Naive thymus-derived CD8-positive, alpha-beta T cell (primary cell): ENCODE measurements around the gene SHANK1. TPM values are rescaled to one million over a fixed set of nuclear protein-coding genes. Genes with fewer than 3 reads are reported as not detected.
"Not testable (repeated sequence)": the region's sequence is repeated elsewhere in the genome, so short reads cannot be mapped to it uniquely, and the experiment has no call there.

Source experiments
- ATAC-seq, 2 donors: fragments of 150-1000 bp; cut with Tn5 transposase in 1 of 2; sonication (Bioruptor Pico), chemical (Tn5 transposase) in 1 of 2; 1 replicate in 1 of 2; 2 replicates in 1 of 2; pipeline ENCODE4 v1.10.0; 2021; ENCODE audit warnings: mild to moderate bottlenecking in 2 of 2, moderate library complexity in 2 of 2
- POLR2A ChIA-PET: fragments of 350-600 bp; sonication (Branson Sonifier 250); formaldehyde crosslinking; loops from one replicate; lab custom pipeline; 2021; ENCODE audit warnings: antibody characterized with exemption; lab: Charles Lee
- DNase-seq, 10 donors: peaks; one replicate each; pipeline versions ENCODE4 v3.0.0 to v3.0.0-alpha.2; 2020 to 2022
- H3K27ac Mint-ChIP-seq, 10 donors: one replicate each; pipeline ENCODE4 v1.8.0; 2020 to 2022; ENCODE audit warnings: mild to moderate bottlenecking in 10 of 10, mixed read lengths in 10 of 10, moderate library complexity in 4 of 10, inconsistent platforms in 1 of 10
- H3K27me3 Mint-ChIP-seq, 5 donors: one replicate each; pipeline ENCODE4 v1.8.0; 2021 to 2022; ENCODE audit warnings: mixed read lengths in 5 of 5
- H3K36me3 Mint-ChIP-seq, 3 donors: one replicate each; pipeline ENCODE4 v1.8.0; 2020 to 2022; ENCODE audit warnings: mixed read lengths in 3 of 3, mild to moderate bottlenecking in 2 of 3, inconsistent platforms in 1 of 3
- H3K4me1 Mint-ChIP-seq, 4 donors: one replicate each; pipeline ENCODE4 v1.8.0; 2021 to 2022; ENCODE audit warnings: mixed read lengths in 4 of 4
- H3K4me3 Mint-ChIP-seq, 10 donors: one replicate each; pipeline ENCODE4 v1.8.0; 2020 to 2022; ENCODE audit warnings: mild to moderate bottlenecking in 10 of 10, mixed read lengths in 10 of 10, moderate library complexity in 6 of 10, inconsistent platforms in 1 of 10
- H3K9me3 Mint-ChIP-seq, 9 donors: one replicate each; pipeline ENCODE4 v1.8.0; 2020 to 2022; ENCODE audit warnings: mixed read lengths in 9 of 9, mild to moderate bottlenecking in 3 of 9, inconsistent platforms in 1 of 9, moderate library complexity in 1 of 9
- polyA plus RNA-seq, 3 donors: library from polyadenylated mRNA; unstranded; fragments of 300-500 nt; fragmentation: Illumina TruSeq; gene quantifications; one replicate each; pipeline ENCODE4 v1.2.3, GENCODE V29; 2021
- total RNA-seq, 8 experiments: library from RNA in 2 of 8; stranded (reverse) in 2 of 8; gene quantifications; one replicate each; pipeline ENCODE4 v1.2.3 and lab custom pipeline; 2021 to 2026

Gene SHANK1
- total and polyA plus RNA-seq, 5 experiments from 2014 or later: 0.26 to 0.96 (median 0.37) TPM; not detected in 1

DNA sequence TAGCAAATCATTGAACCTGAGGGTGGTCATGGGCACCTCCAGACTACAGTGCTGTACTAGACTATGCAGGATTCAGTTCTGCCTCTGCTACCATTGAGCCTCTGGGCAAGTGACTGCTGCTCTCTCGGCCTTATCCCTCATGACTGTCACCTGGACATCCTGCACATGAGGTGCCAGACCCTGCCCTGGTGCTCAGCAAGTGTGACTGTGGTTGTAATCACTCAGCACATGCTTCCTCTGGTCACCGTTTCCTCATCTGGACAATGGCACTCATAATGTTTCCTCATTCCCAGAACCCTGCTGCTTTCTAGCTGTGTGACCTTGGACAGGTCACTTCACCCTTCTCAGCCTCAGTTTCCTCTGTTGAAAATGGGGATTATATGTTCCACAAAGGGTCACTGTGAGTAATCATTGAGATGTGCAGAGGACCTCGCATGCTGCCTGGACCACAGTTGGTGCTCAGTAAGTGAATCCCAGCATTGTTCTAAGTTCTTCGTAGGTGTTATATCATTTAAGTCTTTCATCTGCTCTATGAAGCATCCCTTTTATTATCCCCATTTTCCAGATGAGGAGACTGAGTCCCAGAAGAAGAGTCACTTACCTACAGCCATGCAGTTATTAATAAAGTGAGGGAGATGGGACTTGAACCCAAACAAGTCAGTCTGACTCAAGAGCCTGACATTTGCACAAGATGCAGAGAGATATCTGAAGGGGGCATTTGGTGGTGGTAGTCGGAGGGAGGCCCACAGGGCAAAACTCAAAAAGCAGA lies 83.1 kb downstream of the SHANK1 start:
- ATAC-seq (no peak), DNase-seq (no peak)
- H3K9me3 Mint-ChIP-seq: peaks cover 0 to 45% (median 14%) of the 10 kb centered on the region in 9 donors
- peaks cover 8 to 12% (median 11%) of the 10 kb centered on the region in 4 donors for H3K4me1 Mint-ChIP-seq
- H3K36me3 Mint-ChIP-seq: peaks cover 0 to 18% (median 11%) of the 10 kb centered on the region in 3 donors
- POLR2A ChIA-PET: no interaction called here
- no peak overlapping the region for H3K4me3 Mint-ChIP-seq
- peaks cover 16 to 36% (median 27%) of the 10 kb centered on the region in 5 donors for H3K27me3 Mint-ChIP-seq
- H3K27ac Mint-ChIP-seq: peak overlapping the region in 1 of 10 donors; percentile 31

DNA sequence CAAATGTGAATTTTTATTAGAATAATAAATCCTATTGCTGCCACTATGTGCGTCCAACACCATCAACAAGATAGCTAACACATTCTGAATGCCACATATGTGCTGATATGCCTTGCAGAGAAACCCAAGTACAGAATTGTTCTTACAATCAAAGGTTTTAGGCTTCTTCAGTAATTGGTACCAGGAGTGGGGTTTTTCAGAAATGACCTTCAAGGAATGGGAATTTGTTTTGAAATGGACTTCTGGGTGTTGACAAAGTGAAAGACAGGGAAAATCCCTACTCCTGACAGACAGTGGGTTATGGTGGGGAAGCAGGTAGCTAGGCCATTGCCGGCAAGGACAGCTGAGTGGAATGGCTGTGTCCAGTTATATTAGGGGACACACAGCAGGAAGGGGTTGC lies 85.6 kb downstream of the SHANK1 start:
- H3K27ac Mint-ChIP-seq: no peak overlapping the region
- H3K4me3 Mint-ChIP-seq: no peak overlapping the region
- H3K27me3 Mint-ChIP-seq: peaks cover 16 to 48% (median 30%) of the 10 kb centered on the region in 5 donors
- no peak for ATAC-seq
- no peak for DNase-seq
- H3K36me3 Mint-ChIP-seq: peaks cover 0 to 18% (median 11%) of the 10 kb centered on the region in 3 donors
- H3K4me1 Mint-ChIP-seq: peaks cover 6 to 12% (median 8%) of the 10 kb centered on the region in 4 donors
- H3K9me3 Mint-ChIP-seq: peaks cover 0 to 46% (median 14%) of the 10 kb centered on the region in 9 donors
- POLR2A ChIA-PET: no interaction called here

DNA sequence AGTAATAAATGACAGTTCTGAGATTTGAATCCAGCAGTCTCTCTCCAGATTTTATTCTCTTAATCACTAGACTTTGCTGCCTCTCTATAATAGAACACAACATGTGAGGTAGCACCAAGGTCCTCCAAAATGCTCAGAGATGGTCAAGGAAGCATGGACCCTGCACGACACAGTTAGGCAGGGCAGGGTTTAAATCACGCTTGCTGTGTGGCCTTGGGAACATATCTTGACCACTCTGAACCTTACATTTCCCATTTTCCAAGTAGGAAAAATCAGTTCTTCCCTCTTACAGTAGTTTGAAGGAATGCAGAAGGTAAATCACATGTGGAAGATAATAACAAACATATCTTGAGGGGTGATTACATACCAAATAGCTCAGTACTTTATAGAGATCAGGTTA lies 86.2 kb downstream of the SHANK1 start:
- no peak overlapping the region for H3K4me3 Mint-ChIP-seq
- peaks cover under 1 to 7% (median 2%) of the 10 kb centered on the region in 4 donors for H3K4me1 Mint-ChIP-seq
- H3K9me3 Mint-ChIP-seq: peaks cover 0 to 46% (median 14%) of the 10 kb centered on the region in 9 donors
- H3K27ac Mint-ChIP-seq: no peak overlapping the region
- DNase-seq (no peak), ATAC-seq (no peak)
- POLR2A ChIA-PET: no interaction called here
- H3K27me3 Mint-ChIP-seq: peaks cover 12 to 47% (median 25%) of the 10 kb centered on the region in 5 donors
- H3K36me3 Mint-ChIP-seq: peaks cover 0 to 18% (median 11%) of the 10 kb centered on the region in 3 donors

DNA sequence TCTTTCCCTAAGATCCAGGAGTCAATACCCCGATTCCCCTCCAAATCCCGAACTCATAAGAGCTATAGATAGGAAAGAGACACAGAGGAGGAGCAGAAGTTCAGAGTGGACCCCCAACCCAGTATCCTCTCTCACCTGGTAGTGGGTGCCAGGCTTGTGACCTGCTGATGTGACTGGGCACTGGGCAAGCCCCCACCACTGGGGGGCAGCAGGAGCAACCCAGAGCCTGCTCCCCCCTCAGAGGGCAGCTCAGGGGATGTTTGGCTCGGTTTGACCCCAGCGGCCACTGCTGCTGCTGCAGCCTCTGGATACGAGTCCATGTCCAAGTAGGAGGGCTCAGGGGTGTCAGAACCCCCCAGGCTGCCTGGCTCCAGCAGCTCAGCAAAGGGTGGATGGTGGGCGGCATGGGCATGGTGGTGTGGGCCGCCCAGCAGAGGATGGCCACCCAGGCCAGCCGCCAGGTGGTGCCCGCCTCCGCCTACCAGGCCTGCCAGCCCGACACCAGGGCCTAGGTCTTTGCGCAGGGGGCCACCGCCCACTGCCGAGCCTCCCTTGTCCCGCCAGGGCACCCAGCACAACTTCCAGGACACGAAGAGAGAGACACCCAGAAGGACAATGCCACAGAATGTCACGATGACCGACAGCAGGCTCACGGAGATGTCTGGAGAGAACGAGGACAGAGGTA lies 87.3 kb downstream of the SHANK1 start:
- POLR2A ChIA-PET: no interaction called here
- Mint-ChIP-seq H3K27ac (no peak overlapping the region), H3K9me3 (peaks cover 0 to 43% (median 14%) of the 10 kb centered on the region in 9 donors), H3K27me3 (peaks cover 5 to 47% (median 16%) of the 10 kb centered on the region in 5 donors), H3K36me3 (peaks cover 0 to 18% (median 11%) of the 10 kb centered on the region in 3 donors), H3K4me3 (no peak overlapping the region), H3K4me1 (no peaks in the 10 kb centered on the region)
- ATAC-seq: no peak
- DNase-seq: no peak

DNA sequence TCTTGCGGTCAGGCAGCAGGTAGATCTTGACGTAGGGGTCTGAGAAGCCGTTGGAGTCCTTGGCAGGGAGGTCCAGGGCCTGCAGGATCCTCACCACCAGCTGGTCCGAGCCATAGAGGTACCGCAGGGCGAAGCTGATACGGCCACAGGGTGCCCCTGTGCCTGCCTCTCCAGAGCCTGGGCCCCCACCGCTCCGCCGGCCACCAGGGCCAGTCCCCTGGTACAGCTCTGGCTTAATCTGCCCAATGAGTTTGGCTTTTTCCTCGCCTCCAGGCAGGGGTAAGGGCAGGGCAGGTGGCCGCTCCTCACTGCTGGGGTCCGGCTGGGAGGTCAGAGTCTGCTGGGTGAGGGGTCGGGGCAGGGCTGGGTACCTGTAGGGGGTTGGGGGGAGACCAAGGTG lies 89.8 kb downstream of the SHANK1 start:
- Mint-ChIP-seq H3K4me1 (no peaks in the 10 kb centered on the region), H3K4me3 (no peak overlapping the region), H3K9me3 (peaks cover 0 to 28% (median 10%) of the 10 kb centered on the region in 9 donors), H3K27ac (peak overlapping the region in 1 of 10 donors; percentile 67), H3K27me3 (peaks cover 0 to 44% (median 15%) of the 10 kb centered on the region in 5 donors), H3K36me3 (peaks cover 0 to 13% (median 7%) of the 10 kb centered on the region in 3 donors)
- ATAC-seq (no peak), DNase-seq (no peak)
- POLR2A ChIA-PET: no interaction called here

DNA sequence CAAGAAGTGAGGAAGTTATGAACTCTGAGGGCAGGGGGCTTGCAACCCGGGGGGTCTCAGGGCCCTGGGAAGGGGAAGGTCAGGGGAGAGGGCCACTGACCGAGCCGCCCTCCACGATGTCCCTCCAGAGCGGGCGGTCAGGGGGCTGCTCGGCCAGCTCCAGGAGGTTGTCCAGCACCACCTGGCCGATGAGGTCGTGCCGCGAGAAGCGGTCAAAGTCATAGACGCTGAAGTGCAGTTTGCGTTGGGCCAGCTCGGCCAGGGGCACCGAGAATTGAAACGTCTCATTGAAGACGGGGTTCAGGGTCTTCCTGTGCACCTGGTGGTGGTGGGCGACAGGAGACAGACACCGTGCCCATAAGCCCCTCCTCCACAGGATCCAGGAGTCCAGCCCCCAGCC lies 90.4 kb downstream of the SHANK1 start:
- Mint-ChIP-seq H3K27me3 (peaks cover 0 to 44% (median 15%) of the 10 kb centered on the region in 5 donors), H3K36me3 (peaks cover 0 to 11% (median 4%) of the 10 kb centered on the region in 3 donors), H3K27ac (no peak overlapping the region), H3K4me3 (no peak overlapping the region), H3K9me3 (peaks cover 0 to 22% (median 10%) of the 10 kb centered on the region in 9 donors), H3K4me1 (no peaks in the 10 kb centered on the region)
- POLR2A ChIA-PET: no interaction called here
- ATAC-seq (no peak), DNase-seq (no peak)

DNA sequence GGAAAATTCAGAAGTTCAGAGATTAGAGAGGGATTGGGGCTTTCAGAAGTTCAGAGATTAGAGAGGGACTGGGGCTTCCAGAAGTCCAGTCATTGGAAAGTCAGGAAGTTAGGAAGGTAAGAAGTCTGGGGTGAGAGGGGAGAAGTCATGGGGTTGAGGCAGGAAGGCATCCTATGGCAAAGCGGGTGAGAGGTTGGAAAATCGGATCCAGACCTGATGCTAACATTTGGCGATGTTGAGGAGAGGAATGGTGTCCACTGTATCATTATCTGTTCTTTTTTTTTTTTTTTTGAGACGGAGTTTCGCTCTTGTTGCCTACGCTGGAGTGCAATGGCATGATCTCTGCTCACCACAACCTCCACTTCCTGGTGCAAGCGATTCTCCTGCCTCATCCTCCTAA lies 91.1 kb downstream of the SHANK1 start:
- Mint-ChIP-seq H3K27ac (peak overlapping the region in 1 of 10 donors; percentile 9), H3K4me1 (no peaks in the 10 kb centered on the region), H3K9me3 (peaks cover 0 to 18% (median 5%) of the 10 kb centered on the region in 9 donors), H3K27me3 (peaks cover 0 to 44% (median 15%) of the 10 kb centered on the region in 5 donors), H3K36me3 (peaks cover 0 to 5% (median 2%) of the 10 kb centered on the region in 3 donors), H3K4me3 (no peak overlapping the region)
- ATAC-seq (no peak), DNase-seq (no peak)
- POLR2A ChIA-PET: no interaction called here

DNA sequence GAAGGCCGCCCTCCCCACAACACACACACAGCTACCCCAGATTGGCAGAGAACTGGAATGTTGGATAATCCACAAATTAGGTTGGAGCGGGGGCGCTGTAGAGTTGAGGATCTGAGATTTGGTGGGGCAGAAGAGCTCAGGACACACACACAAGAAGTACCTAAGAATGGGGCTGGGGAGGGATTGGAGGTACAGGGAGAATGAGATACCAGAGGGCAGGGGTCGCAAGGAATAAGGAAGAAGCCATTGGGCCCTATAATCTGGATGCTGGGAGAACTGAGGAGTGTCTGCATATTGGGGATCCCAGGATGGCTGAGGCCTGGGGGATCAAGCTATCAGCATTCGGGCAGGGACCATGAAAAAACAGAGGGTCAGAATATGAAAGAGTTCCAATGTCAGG lies 91.5 kb downstream of the SHANK1 start:
- ATAC-seq (no peak), DNase-seq (no peak)
- POLR2A ChIA-PET: interaction anchor here (0.5 to 0.6 kb wide), 2 partner anchors 11 to 20 kb away, joined by 3 to 6 read pairs; no protein-coding TSS in a partner anchor
- Mint-ChIP-seq H3K4me3 (no peak overlapping the region), H3K4me1 (no peaks in the 10 kb centered on the region), H3K36me3 (peaks cover 0 to 2% (median under 1%) of the 10 kb centered on the region in 3 donors), H3K27me3 (peaks cover 0 to 44% (median 15%) of the 10 kb centered on the region in 5 donors), H3K9me3 (peaks cover 0 to 14% (median under 1%) of the 10 kb centered on the region in 9 donors), H3K27ac (peak overlapping the region in 1 of 10 donors; percentile 55)

DNA sequence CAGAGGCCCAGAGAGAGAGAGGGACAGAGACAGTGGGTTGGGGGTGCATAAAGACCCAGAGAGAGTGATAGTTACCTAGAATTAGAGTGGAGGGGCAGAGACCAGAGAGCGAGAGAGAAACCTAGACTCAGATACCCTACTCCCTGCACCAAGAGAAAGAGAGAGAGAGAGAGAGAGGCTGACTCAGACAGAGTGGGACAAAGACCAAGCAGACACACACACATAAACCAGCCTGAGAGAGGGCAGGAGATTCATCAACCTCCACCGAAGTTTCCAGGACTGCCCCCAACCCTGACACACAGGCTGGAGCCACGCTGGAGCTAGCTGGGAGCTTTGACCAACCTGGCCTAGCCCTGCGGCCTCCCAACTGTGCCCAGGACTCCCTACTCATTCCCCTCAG lies 92.8 kb downstream of the SHANK1 start:
- Mint-ChIP-seq H3K27me3 (peaks cover 0 to 40% (median 10%) of the 10 kb centered on the region in 5 donors), H3K9me3 (peaks cover 0 to 5% (median 0%) of the 10 kb centered on the region in 9 donors), H3K4me1 (no peaks in the 10 kb centered on the region), H3K36me3 (peaks cover 0 to 2% (median 0%) of the 10 kb centered on the region in 3 donors), H3K4me3 (no peak overlapping the region), H3K27ac (peak overlapping the region in 1 of 10 donors; percentile 52)
- POLR2A ChIA-PET: no interaction called here
- DNase-seq (no peak), ATAC-seq (no peak)

DNA sequence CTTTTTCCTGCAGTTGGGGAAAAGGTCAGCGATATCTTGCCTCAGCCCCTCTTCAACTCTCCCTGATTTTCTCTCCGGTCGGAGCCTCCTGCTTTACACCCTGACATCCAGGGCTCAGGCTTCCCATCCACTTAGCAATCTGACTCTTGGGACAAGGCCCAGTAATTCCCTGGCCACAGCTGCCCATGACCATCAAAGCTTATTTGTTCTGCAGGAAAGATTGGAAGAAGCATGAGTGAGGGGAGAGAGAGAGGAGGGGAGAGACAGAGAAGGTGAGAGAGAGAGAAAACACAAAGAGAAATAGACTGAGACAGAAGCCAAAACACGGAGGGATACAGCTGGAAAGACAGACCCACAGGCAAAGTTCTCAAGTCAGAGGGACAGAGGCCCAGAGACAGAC lies 93.6 kb downstream of the SHANK1 start:
- Mint-ChIP-seq H3K36me3 (peaks cover 0 to 2% (median 0%) of the 10 kb centered on the region in 3 donors), H3K9me3 (peaks cover 0 to 5% (median 0%) of the 10 kb centered on the region in 9 donors), H3K4me1 (no peaks in the 10 kb centered on the region), H3K4me3 (no peak overlapping the region), H3K27ac (peak overlapping the region in 1 of 10 donors; percentile 56), H3K27me3 (peaks cover 0 to 32% (median 10%) of the 10 kb centered on the region in 5 donors)
- DNase-seq (no peak), ATAC-seq (no peak)
- POLR2A ChIA-PET: no interaction called here

DNA sequence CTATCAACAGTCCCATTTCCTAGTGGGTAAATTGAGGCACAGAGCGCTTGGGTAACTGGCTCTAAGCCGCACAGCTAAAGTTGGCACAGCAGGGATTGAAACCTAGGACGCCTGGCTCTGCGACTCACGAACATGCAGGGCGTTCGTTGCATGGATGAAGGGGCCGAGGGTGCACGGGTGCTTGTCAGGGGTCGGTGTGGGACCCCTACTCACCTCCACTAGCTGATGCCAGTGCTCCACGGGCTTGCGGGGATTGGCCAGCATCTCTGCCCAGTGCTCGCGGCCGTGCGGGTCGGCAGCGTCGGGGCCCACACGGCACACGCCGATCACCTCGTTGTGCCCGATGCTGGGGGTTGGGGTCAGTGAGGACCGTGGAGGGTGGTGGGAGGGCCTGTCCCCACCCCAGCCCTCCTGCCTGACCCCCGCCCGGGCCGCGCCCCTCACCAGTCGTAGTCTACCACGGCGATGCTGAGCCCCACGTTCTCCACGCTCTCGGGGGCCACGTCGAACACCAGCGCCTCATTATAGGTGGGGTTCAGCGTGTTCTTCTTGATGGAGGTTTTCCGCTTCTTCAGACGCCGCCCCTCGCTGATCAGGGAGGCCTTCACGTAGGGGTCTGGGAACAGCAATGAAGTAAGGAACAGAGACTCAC lies 94.5 kb downstream of the SHANK1 start:
- H3K36me3 Mint-ChIP-seq: peaks cover 0 to 2% (median 0%) of the 10 kb centered on the region in 3 donors
- POLR2A ChIA-PET: no interaction called here
- no peak overlapping the region for H3K27ac Mint-ChIP-seq
- ATAC-seq: no peak
- peaks cover 0 to 23% (median 6%) of the 10 kb centered on the region in 5 donors for H3K27me3 Mint-ChIP-seq
- H3K9me3 Mint-ChIP-seq: peaks cover 0 to 3% (median 0%) of the 10 kb centered on the region in 9 donors
- no peaks in the 10 kb centered on the region for H3K4me1 Mint-ChIP-seq
- H3K4me3 Mint-ChIP-seq: no peak overlapping the region
- DNase-seq: no peak

DNA sequence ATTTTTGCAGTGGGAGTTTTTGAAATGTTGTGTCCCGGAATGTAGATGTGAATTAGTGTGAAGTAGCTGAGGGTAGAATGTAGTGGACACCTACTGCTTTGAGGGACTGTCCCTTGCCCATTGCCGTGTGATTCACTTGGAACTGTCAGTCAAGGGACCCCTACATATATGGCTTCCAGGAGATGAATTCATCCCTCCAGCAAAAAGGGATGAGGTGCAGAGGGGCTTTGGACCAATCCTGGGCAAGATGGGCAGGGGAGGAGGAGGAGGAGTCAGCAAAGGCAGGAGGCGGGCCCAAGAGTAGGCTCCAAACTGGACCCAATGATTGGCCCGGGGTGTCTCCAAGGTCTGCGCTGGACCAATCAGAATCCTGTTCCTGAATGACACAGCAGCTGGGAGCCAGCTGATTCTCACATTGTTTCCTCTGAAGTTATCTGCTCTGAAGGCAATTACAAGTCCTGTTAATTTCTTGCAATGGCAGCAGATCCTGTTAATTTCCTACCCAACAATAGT lies 99.2 kb downstream of the SHANK1 start:
- ATAC-seq, H3K27ac Mint-ChIP-seq, H3K4me3 Mint-ChIP-seq, DNase-seq, H3K4me1 Mint-ChIP-seq, H3K27me3 Mint-ChIP-seq, H3K36me3 Mint-ChIP-seq, POLR2A ChIA-PET, H3K9me3 Mint-ChIP-seq: not testable (repeated sequence)
